HepG2 (cell line): ENCODE results near the gene PDIA4. TPM values are rescaled to one million over a fixed set of nuclear protein-coding genes. Genes with fewer than 3 reads are reported as not detected.

Source experiments
- ATAC-seq: fragments of 200-7000 bp; cut with Tn5 transposase; 3 replicates; pipeline ENCODE4 v1.9.1; 2020; ENCODE audit warnings: mild to moderate bottlenecking, moderate library complexity
- BruUV-seq: library from RNA; stranded (reverse); fragments of 400-500 nt; replicated peaks from 2 replicates; lab custom pipeline; 2021; lab: Mats Ljungman, UMichigan
- CTCF ChIA-PET: fragments of 300-600 bp; formaldehyde crosslinking; extraction: SDS; loops from one replicate; lab custom pipeline; 2021; ENCODE audit warnings: low total read pairs, inconsistent platforms, low intra/inter-chr PET ratio; lab: Yijun Ruan, JAX
- POLR2A ChIA-PET: fragments of 350-600 bp; sonication (Branson Sonifier 250); formaldehyde crosslinking; loops from one replicate; lab custom pipeline; 2020; ENCODE audit warnings: antibody characterized with exemption, inconsistent platforms; lab: Yijun Ruan, JAX
- DNase-seq: peaks from one replicate; pipeline ENCODE4 v3.0.0-alpha.2; 2015; ENCODE audit warnings: low spot score
- FAIRE-seq: peaks from 3 replicates; lab custom pipeline; 2011; peaks lifted over from hg19 to GRCh38; lab: Jason Lieb, UNC
- H2AFZ ChIP-seq: one replicate; pipeline ENCODE4 v1.6.1; 2011; ENCODE audit warnings: low read length, inconsistent platforms
- H3K27ac ChIP-seq: fragments of 300-600 bp; 3 replicates; pipeline ENCODE4 v1.8.0; 2011; ENCODE audit warnings: mixed run types, mild to moderate bottlenecking, mixed read lengths, low read length, inconsistent platforms; ENCODE audit not compliant: insufficient read depth; ENCODE audit errors: extremely low read length
- H3K27me3 ChIP-seq, 2 experiments: fragments of 200-600 bp in 1 of 2; 2 replicates in 1 of 2; 3 replicates in 1 of 2; pipeline versions ENCODE4 v1.6.0 to v1.8.0; 2011; ENCODE audit warnings: low read length in 2 of 2, mild to moderate bottlenecking in 2 of 2, moderate library complexity in 2 of 2, inconsistent platforms in 1 of 2; ENCODE audit not compliant: insufficient read depth in 2 of 2, control insufficient read depth in 1 of 2
- H3K36me3 ChIP-seq, 2 experiments: fragments of 200-600 bp in 1 of 2; replicated peaks in 1 of 2; 2 replicates in 1 of 2; 3 replicates in 1 of 2; pipeline versions ENCODE4 v1.5.1 to v1.8.0; 2011; ENCODE audit warnings: low read length in 2 of 2, inconsistent platforms in 1 of 2; ENCODE audit not compliant: insufficient read depth in 2 of 2, control insufficient read depth in 1 of 2
- H3K4me1 ChIP-seq: 2 replicates; pipeline ENCODE4 v1.5.1; 2012; ENCODE audit warnings: low read length, inconsistent platforms; ENCODE audit not compliant: insufficient read depth
- H3K4me2 ChIP-seq: 2 replicates; pipeline ENCODE4 v1.6.0; 2011; ENCODE audit warnings: low read depth, low read length, inconsistent platforms
- H3K4me3 ChIP-seq, 3 experiments: fragments of 200-600 bp in 1 of 3; sonication (generic), shearing (Covaris generic) in 1 of 3; replicated peaks in 1 of 3; 2 replicates each; pipeline ENCODE4 v1.5.1; 2011 to 2016; ENCODE audit warnings: low read length in 3 of 3, inconsistent platforms in 2 of 3, low read depth in 2 of 3, mild to moderate bottlenecking in 2 of 3, control low read depth in 1 of 3, mixed read lengths in 1 of 3; ENCODE audit not compliant: insufficient read depth in 1 of 3
- H3K79me2 ChIP-seq: one replicate; pipeline ENCODE4 v1.6.1; 2011; ENCODE audit warnings: low read length, inconsistent platforms; ENCODE audit not compliant: insufficient read depth
- H3K9ac ChIP-seq: 2 replicates; pipeline ENCODE4 v1.6.0; 2011; ENCODE audit warnings: mild to moderate bottlenecking, low read depth, low read length, inconsistent platforms; ENCODE audit not compliant: insufficient read depth
- H3K9me3 ChIP-seq: 2 replicates; pipeline ENCODE4 v1.5.1; 2012; ENCODE audit warnings: mild to moderate bottlenecking, low read length
- H4K20me1 ChIP-seq: 2 replicates; pipeline ENCODE4 v1.6.0; 2011; ENCODE audit warnings: inconsistent platforms, mild to moderate bottlenecking, low read length, moderate library complexity; ENCODE audit not compliant: insufficient read depth
- BCL6 ChIP-seq: IDR thresholded peaks from 2 replicates; pipeline ENCODE4 v1.6.1; 2016; ENCODE audit warnings: missing genetic modification reagents, missing compliant biosample characterization
- FOXA3 ChIP-seq: IDR thresholded peaks from 2 replicates; pipeline ENCODE4 v1.6.1; 2016; ENCODE audit warnings: missing genetic modification reagents, missing compliant biosample characterization
- IKZF1 ChIP-seq: fragments of 450-650 bp; IDR thresholded peaks from 2 replicates; pipeline ENCODE4 v1.7.1; 2016
- MATR3 ChIP-seq: sonication (generic); formaldehyde crosslinking; IDR thresholded peaks from 2 replicates; pipeline ENCODE4 v1.4.0; 2020; ENCODE audit warnings: missing genetic modification reagents
- NFE2 ChIP-seq: sonication (generic); formaldehyde crosslinking; IDR thresholded peaks from 2 replicates; pipeline ENCODE4 v1.4.0; 2020; ENCODE audit warnings: missing genetic modification reagents
- NR2C2 ChIP-seq: sonication (generic); formaldehyde crosslinking; IDR thresholded peaks from 2 replicates; pipeline ENCODE4 v1.4.0; 2020; ENCODE audit warnings: missing genetic modification reagents, mild to moderate bottlenecking, moderate library complexity, borderline replicate concordance
- ZNF20 ChIP-seq: sonication (generic); formaldehyde crosslinking; IDR thresholded peaks from 2 replicates; pipeline ENCODE4 v1.4.0; 2020; ENCODE audit warnings: mild to moderate bottlenecking, moderate library complexity, missing genetic modification reagents
- ZNF484 ChIP-seq: sonication (generic); formaldehyde crosslinking; IDR thresholded peaks from 2 replicates; pipeline ENCODE4 v1.5.1; 2020; ENCODE audit warnings: mild to moderate bottlenecking, low read depth, missing genetic modification reagents, borderline replicate concordance
- ZNF512 ChIP-seq: sonication (generic); formaldehyde crosslinking; IDR thresholded peaks from 2 replicates; pipeline ENCODE4 v1.4.0; 2020; ENCODE audit warnings: mild to moderate bottlenecking, missing genetic modification reagents
- ZNF740 ChIP-seq: sonication (generic); formaldehyde crosslinking; IDR thresholded peaks from 2 replicates; pipeline ENCODE4 v1.4.0; 2020; ENCODE audit warnings: missing genetic modification reagents
- ZUFSP ChIP-seq: sonication (generic); formaldehyde crosslinking; IDR thresholded peaks from 2 replicates; pipeline ENCODE4 v1.9.0; 2021; ENCODE audit warnings: missing genetic modification reagents, mild to moderate bottlenecking, borderline replicate concordance
- WGBS: methylation state at CpG from one replicate; pipeline ENCODE4 v1.1.6; 2017; ENCODE audit warnings: low lambda C conversion rate; 5-methylcytosine and 5-hydroxymethylcytosine counted together
- in situ Hi-C: cut with HindIII; loops from 2 replicates; pipeline ENCODE4 v1.10.0; 2017; ENCODE audit warnings: low pct_unique_long_range_greater_than_20kb; ENCODE audit not compliant: extremely low pct_ligation_motif_present
- intact Hi-C: fragments of 100-400 bp; cut with micrococcal nuclease; formaldehyde crosslinking; loops from one replicate; pipeline ENCODE4 v1.10.0; 2022; ENCODE audit not compliant: unreplicated experiment
- polyA plus RNA-seq, 8 experiments: library from polyadenylated mRNA; depleted of rRNA in 3 of 8; stranded (reverse) in 7 of 8; unstranded in 1 of 8; fragments of >200 nt; fragmentation: Illumina TruSeq in 4 of 8; extraction: Trizol in 4 of 8; gene quantifications; 2 replicates each; pipeline versions ENCODE4 v1.2.1 to v1.2.3, GENCODE V29; 2011 to 2016; ENCODE audit warnings: low read depth in 4 of 8, missing spikeins in 1 of 8, mixed read lengths in 1 of 8; ENCODE audit not compliant: insufficient read depth in 1 of 8
- total RNA-seq, 5 experiments: library from RNA; depleted of rRNA; stranded (reverse); fragments of >200 nt; fragmentation: Illumina TruSeq; extraction: Trizol; gene quantifications; 2 replicates each; pipeline ENCODE4 v1.2.3, GENCODE V29; 2016; ENCODE audit warnings: low read depth in 1 of 5

Gene PDIA4
- total and polyA plus RNA-seq, 2 of the 13 experiments (the other 11 are each of a cell fraction or from before 2014, with no cell fraction given), result 278 to 402 TPM

- TF ChIP-seq ZNF484 (CRISPR knock-in tag), result no peak
- no peak for TF ChIP-seq ZNF20 (CRISPR knock-in tag)
- TF ChIP-seq FOXA3 (CRISPR knock-in tag), result no peak
- TF ChIP-seq BCL6, result no peak
- no peak for TF ChIP-seq MATR3
- no peak for TF ChIP-seq ZNF512 (CRISPR knock-in tag)
- no peak for TF ChIP-seq ZNF740 (CRISPR knock-in tag)
Observed at GRCh38 chr7:148999192-148999591, 29.1 kb downstream of the PDIA4 start (continued).

GRCh38 chr7:148997497-148997896, 30.8 kb downstream of the PDIA4 start:
- CTCF ChIA-PET, result no interaction called here
- no peak for TF ChIP-seq NR2C2 (CRISPR knock-in tag)
- TF ChIP-seq IKZF1, result no peak
- TF ChIP-seq ZUFSP (CRISPR knock-in tag), result no peak
- TF ChIP-seq NFE2 (CRISPR knock-in tag), result no peak

More at GRCh38 chr7:148997497-148997896, 30.8 kb downstream of the PDIA4 start:
- POLR2A ChIA-PET, result no interaction called here
- no peak for ATAC-seq
- no TSS peak for BruUV-seq
- Histone ChIP-seq H3K9me3 (no peaks in the 10 kb centered on the region), H3K79me2 (no peaks in the 10 kb centered on the region), H4K20me1 (no peaks in the 10 kb centered on the region), H3K4me3 (no peak overlapping the region), H2AFZ (no peak overlapping the region), H3K36me3 (0 out of 5 replicates have a peak, but pooled peaks cover 0 to 1% of the 10 kb centered on the region in 2 experiments), H3K9ac (no peak overlapping the region), H3K4me1 (peaks cover 17% of the 10 kb centered on the region), H3K4me2 (no peak overlapping the region), H3K27ac (no peak overlapping the region), H3K27me3 (no peaks in the 10 kb centered on the region)
- in situ Hi-C loops (no loop called here), intact Hi-C loops (no loop called here)
- DNase-seq, result no peak
- no peak for FAIRE-seq
- 25% methylated on average over 4 of the region's 4 CpGs for WGBS
